D721Med (cell line): Measurements from ENCODE around the gene CAPS.

Experiments
- DNase-seq: peaks from one replicate; pipeline ENCODE4 v3.0.0; 2011; ENCODE audit warnings: low spot score; ENCODE audit not compliant: insufficient read length
- FAIRE-seq: peaks from 2 replicates; lab custom pipeline; 2011; peaks lifted over from hg19 to GRCh38; lab: Jason Lieb, UNC
- TF ChIP-seq, protein P1 (sequence below): IDR thresholded peaks from 2 replicates; pipeline ENCODE4 v1.5.1; 2012; ENCODE audit warnings: mild to moderate bottlenecking, control low read depth; ENCODE audit not compliant: insufficient read depth; ENCODE audit errors: missing control alignments

CAPS gene

GRCh38 chr19:5953680-5954213 is 39.7 kb downstream of the CAPS start:
- FAIRE-seq, result no peak
- DNase-seq, result no peak

DNA sequence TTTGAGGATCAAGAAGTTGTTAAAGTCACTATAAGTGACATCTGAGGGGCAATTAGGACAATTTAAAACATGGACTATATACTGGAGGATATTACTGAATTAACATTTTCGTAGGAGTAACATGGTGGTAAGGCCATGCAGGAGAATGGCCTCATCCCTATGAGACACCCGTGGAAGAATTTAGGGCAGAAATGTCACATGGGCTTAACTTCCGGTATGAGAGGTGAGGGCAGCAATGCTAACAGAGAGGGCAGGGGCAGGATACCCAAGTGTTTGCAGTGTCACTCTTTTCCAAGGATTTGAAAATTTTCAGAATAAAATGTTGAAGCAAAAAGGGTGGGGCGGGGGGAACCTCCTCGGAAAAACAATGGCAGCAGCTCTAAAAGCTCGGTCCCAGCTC is 40.2 kb downstream of the CAPS start:
- TF ChIP-seq, protein P1, sequence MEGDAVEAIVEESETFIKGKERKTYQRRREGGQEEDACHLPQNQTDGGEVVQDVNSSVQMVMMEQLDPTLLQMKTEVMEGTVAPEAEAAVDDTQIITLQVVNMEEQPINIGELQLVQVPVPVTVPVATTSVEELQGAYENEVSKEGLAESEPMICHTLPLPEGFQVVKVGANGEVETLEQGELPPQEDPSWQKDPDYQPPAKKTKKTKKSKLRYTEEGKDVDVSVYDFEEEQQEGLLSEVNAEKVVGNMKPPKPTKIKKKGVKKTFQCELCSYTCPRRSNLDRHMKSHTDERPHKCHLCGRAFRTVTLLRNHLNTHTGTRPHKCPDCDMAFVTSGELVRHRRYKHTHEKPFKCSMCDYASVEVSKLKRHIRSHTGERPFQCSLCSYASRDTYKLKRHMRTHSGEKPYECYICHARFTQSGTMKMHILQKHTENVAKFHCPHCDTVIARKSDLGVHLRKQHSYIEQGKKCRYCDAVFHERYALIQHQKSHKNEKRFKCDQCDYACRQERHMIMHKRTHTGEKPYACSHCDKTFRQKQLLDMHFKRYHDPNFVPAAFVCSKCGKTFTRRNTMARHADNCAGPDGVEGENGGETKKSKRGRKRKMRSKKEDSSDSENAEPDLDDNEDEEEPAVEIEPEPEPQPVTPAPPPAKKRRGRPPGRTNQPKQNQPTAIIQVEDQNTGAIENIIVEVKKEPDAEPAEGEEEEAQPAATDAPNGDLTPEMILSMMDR, result no peak
- no peak for DNase-seq
- no peak for FAIRE-seq

More at GRCh38 chr19:5953680-5954213, 39.7 kb downstream of the CAPS start:
- TF ChIP-seq, protein P1, result no peak

- FAIRE-seq (no peak), DNase-seq (no peak)
- TF ChIP-seq, protein P1, result no peak
Observed at GRCh38 chr19:5955636-5955935, 41.5 kb downstream of the CAPS start.

DNA sequence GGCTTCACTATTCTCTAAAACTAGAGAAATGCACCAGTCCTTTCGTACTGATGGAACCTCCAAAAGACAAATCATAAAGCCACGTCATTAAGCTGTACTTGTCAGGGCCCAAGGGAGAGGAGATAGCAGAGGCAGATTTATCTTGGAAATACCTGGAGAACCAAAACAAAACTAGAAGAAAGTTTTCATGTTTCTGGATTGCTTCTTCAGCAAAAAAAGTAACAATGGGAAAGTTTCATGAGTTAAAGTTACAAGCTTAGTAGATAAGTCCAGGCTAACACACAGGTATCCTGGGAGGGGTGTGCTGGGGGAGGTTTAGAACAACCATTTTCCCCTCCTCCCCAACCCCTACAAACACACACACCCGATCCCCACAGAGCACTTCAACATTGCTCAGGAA is 42.3 kb downstream of the CAPS start:
- DNase-seq (no peak), FAIRE-seq (no peak)
- TF ChIP-seq, protein P1, result no peak

GRCh38 chr19:5956728-5957127 is 42.7 kb downstream of the CAPS start:
- DNase-seq, result no peak
- TF ChIP-seq, protein P1, result no peak
- FAIRE-seq, result no peak

DNA sequence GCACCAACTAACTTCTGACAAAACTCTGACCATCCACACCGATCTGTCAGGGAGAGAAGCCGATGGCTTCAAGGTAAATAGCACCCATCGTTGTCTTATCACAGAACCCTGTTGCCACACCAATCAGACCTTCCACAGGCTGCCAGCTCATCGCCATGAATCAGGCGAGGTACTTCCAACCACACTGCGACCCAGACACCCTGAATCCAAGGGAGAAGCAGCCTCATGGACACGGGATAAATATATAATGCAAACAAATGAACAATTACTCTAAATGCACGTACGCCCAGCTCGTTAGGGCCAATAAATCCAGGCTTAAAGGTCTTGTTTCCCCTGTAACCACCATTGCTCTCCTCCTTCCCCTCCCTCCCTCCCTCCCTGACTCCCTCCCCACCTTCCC is 43.1 kb downstream of the CAPS start:
- FAIRE-seq (no peak), DNase-seq (no peak)
- TF ChIP-seq, protein P1, result no peak

DNA sequence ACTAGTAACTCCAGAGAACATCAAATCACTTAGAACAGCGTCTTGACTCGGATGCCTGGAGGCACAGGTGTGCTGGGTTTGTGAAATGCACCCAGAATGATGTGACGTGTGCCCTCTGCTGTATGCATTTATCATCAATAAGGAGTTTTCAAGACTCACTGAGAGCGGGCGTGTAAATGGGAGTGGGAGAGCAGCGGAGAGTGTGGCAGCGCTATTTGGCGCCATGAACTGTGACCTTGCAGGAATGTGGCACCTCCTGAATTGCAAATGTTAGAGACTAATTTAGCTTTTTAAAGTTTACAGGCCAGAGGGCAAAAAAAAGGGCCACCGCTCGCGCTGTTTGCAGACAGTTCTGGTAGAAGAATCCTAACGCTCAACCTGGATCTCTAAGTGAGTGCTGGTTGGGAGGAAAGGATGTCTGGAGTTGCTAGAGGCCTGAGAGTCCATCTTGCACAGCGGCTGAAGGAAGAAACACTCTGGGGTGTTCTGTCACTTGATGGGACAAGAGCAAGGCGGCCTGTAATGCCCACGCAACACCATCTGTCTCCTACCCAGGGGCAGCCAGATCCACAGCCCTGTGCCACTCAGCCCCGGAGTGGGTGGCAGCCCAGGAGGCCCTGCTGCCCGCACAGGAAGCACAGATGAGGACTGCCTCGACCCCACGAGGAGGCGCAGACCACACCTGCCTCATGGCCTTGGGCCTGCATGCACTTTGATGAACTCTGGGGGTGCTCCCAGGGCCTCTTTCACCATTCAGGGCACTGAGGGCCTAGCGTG is 44.2 kb downstream of the CAPS start:
- FAIRE-seq (no peak), DNase-seq (no peak)
- TF ChIP-seq, protein P1, result no peak
